GM12878 (cell line): Measurements from ENCODE around the gene ABCB8. TPM values are rescaled to one million over a fixed set of nuclear protein-coding genes. Genes with fewer than 3 reads are reported as not detected.

Experiments
- ATAC-seq: fragments of 200-7000 bp; cut with Tn5 transposase; 3 replicates; pipeline ENCODE4 v1.9.1; 2020; ENCODE audit warnings: mild to moderate bottlenecking, moderate library complexity
- BruUV-seq: library from RNA; stranded (reverse); fragments of 400-500 nt; replicated peaks from 2 replicates; lab custom pipeline; 2021; lab: Mats Ljungman, UMichigan
- CTCF ChIA-PET: fragments of 300-600 bp; sonication (Branson Sonifier 250); formaldehyde crosslinking; extraction: SDS; loops from one replicate; lab custom pipeline; 2021; ENCODE audit warnings: inconsistent platforms; lab: Yijun Ruan, JAX
- POLR2A ChIA-PET: fragments of 350-600 bp; formaldehyde crosslinking; extraction: SDS; loops from one replicate; lab custom pipeline; 2021; ENCODE audit warnings: inconsistent platforms; lab: Charles Lee
- RAD21 ChIA-PET: fragments of 300-600 bp; sonication (Branson Sonifier 250); formaldehyde crosslinking; loops from one replicate; lab custom pipeline; 2023; ENCODE audit warnings: antibody characterized with exemption; ENCODE audit not compliant: unreplicated experiment; lab: Charles Lee
- SMC1A ChIA-PET: fragments of 300-600 bp; sonication (Branson Sonifier 250); formaldehyde crosslinking; loops from one replicate; lab custom pipeline; 2023; ENCODE audit not compliant: unreplicated experiment, uncharacterized antibody; lab: Charles Lee
- DNase-seq: peaks from one replicate; pipeline ENCODE4 v3.0.0-alpha.2; 2011; ENCODE audit warnings: low read depth, low spot score
- FAIRE-seq: peaks from 3 replicates; lab custom pipeline; 2011; peaks lifted over from hg19 to GRCh38; lab: Jason Lieb, UNC
- H2AFZ ChIP-seq: 2 replicates; pipeline ENCODE4 v1.6.0; 2011; ENCODE audit warnings: low read depth, low read length, control low read depth; ENCODE audit not compliant: control insufficient read depth
- H3K27ac ChIP-seq: 2 replicates; pipeline ENCODE4 v1.5.1; 2011; ENCODE audit warnings: control low read depth; ENCODE audit not compliant: control insufficient read depth, insufficient read depth
- H3K27me3 ChIP-seq, 2 experiments: replicated peaks in 1 of 2; 2 replicates each; pipeline versions ENCODE4 v1.6.0 to v1.6.1; 2011; ENCODE audit warnings: low read length in 1 of 2; ENCODE audit not compliant: control insufficient read depth in 2 of 2, insufficient read depth in 2 of 2
- H3K36me3 ChIP-seq, 2 experiments: 2 replicates each; pipeline ENCODE4 v1.5.1; 2011; ENCODE audit warnings: low read length in 1 of 2; ENCODE audit not compliant: control insufficient read depth in 2 of 2, insufficient read depth in 2 of 2
- H3K4me1 ChIP-seq: 2 replicates; pipeline ENCODE4 v1.6.1; 2011; ENCODE audit warnings: mild to moderate bottlenecking, low read length, moderate library complexity, mixed read lengths; ENCODE audit not compliant: control insufficient read depth, insufficient read depth
- H3K4me2 ChIP-seq: 2 replicates; pipeline ENCODE4 v1.6.0; 2011; ENCODE audit warnings: control low read depth; ENCODE audit not compliant: control insufficient read depth, insufficient read depth
- H3K4me3 ChIP-seq: fragments of 200-600 bp; sonication (generic); 2 replicates; pipeline ENCODE4 v1.5.1; 2016
- H3K79me2 ChIP-seq: 2 replicates; pipeline ENCODE4 v1.6.0; 2011; ENCODE audit warnings: low read length; ENCODE audit not compliant: control insufficient read depth, insufficient read depth
- H3K9ac ChIP-seq: 2 replicates; pipeline ENCODE4 v1.8.0; 2011; ENCODE audit warnings: low read length, control low read depth, mixed read lengths; ENCODE audit not compliant: control insufficient read depth, insufficient read depth
- H3K9me3 ChIP-seq: replicated peaks from 3 replicates; pipeline ENCODE4 v1.5.1; 2011; ENCODE audit warnings: mild to moderate bottlenecking, low read length; ENCODE audit not compliant: control insufficient read depth, insufficient read depth
- H4K20me1 ChIP-seq: 2 replicates; pipeline ENCODE4 v1.6.0; 2011; ENCODE audit not compliant: control insufficient read depth, insufficient read depth
- CBFB ChIP-seq: IDR thresholded peaks from 2 replicates; pipeline ENCODE4 v1.6.1; 2016; ENCODE audit warnings: antibody characterized with exemption, low read depth
- ETV6 ChIP-seq, 2 experiments: fragments of 450-650 bp in 1 of 2; IDR thresholded peaks in 1 of 2; conservative IDR thresholded peaks in 1 of 2; 2 replicates each; pipeline ENCODE4 v1.6.1; 2014; ENCODE audit warnings: antibody characterized with exemption in 1 of 2, borderline replicate concordance in 1 of 2, low read depth in 1 of 2, mild to moderate bottlenecking in 1 of 2, moderate library complexity in 1 of 2
- FOXK2 ChIP-seq: fragments of 450-650 bp; IDR thresholded peaks from 2 replicates; pipeline ENCODE4 v1.6.1; 2017; ENCODE audit warnings: mild to moderate bottlenecking, moderate library complexity
- GATAD2B ChIP-seq: fragments of 450-650 bp; conservative IDR thresholded peaks from 2 replicates; pipeline ENCODE4 v1.6.1; 2017; ENCODE audit warnings: low read depth, mild to moderate bottlenecking, moderate library complexity
- HDAC6 ChIP-seq: fragments of 200-600 bp; sonication (generic); IDR thresholded peaks from one replicate; pipeline ENCODE4 v1.8.0; 2017; ENCODE audit warnings: antibody characterized with exemption; ENCODE audit not compliant: unreplicated experiment
- JUNB ChIP-seq: IDR thresholded peaks from 2 replicates; pipeline ENCODE4 v1.6.1; 2016; ENCODE audit warnings: antibody characterized with exemption, mild to moderate bottlenecking
- MEF2B ChIP-seq: fragments of 450-650 bp; IDR thresholded peaks from 2 replicates; pipeline ENCODE4 v1.6.1; 2018; ENCODE audit warnings: mild to moderate bottlenecking, moderate library complexity; ENCODE audit not compliant: partially characterized antibody, poor library complexity, severe bottlenecking
- NFYB ChIP-seq: IDR thresholded peaks from 2 replicates; pipeline ENCODE4 v1.6.1; 2011; ENCODE audit warnings: low read depth, mild to moderate bottlenecking, low read length, improper control_type of control experiment, moderate library complexity; ENCODE audit not compliant: insufficient read depth
- NR2C1 ChIP-seq: fragments of 450-650 bp; IDR thresholded peaks from 2 replicates; pipeline ENCODE4 v1.6.1; 2017; ENCODE audit warnings: antibody characterized with exemption, mild to moderate bottlenecking, moderate library complexity
- POU2F2 ChIP-seq: IDR thresholded peaks from 3 replicates; pipeline ENCODE4 v1.6.1; 2011; ENCODE audit warnings: low read depth, mild to moderate bottlenecking, low read length, borderline replicate concordance
- RFX5 ChIP-seq: IDR thresholded peaks from 2 replicates; pipeline ENCODE4 v1.6.1; 2011; ENCODE audit warnings: low read depth, low read length, improper control_type of control experiment
- SMAD1 ChIP-seq: fragments of 450-650 bp; IDR thresholded peaks from 2 replicates; pipeline ENCODE4 v1.6.1; 2018; ENCODE audit warnings: mild to moderate bottlenecking, low read depth; ENCODE audit not compliant: partially characterized antibody
- SMAD5 ChIP-seq: IDR thresholded peaks from 2 replicates; pipeline ENCODE4 v1.6.1; 2016; ENCODE audit warnings: antibody characterized with exemption, low read depth
- SMARCA5 ChIP-seq: fragments of 450-650 bp; IDR thresholded peaks from 2 replicates; pipeline ENCODE4 v1.6.1; 2017; ENCODE audit warnings: mild to moderate bottlenecking
- SP1 ChIP-seq: IDR thresholded peaks from one replicate; pipeline ENCODE4 v1.6.1; 2011; ENCODE audit warnings: low read depth, low read length
- TCF3 ChIP-seq: IDR thresholded peaks from 2 replicates; pipeline ENCODE4 v1.6.1; 2012; ENCODE audit warnings: low read depth, mild to moderate bottlenecking, low read length, borderline replicate concordance; ENCODE audit not compliant: insufficient read depth
- ZNF687 ChIP-seq: fragments of 450-650 bp; IDR thresholded peaks from 2 replicates; pipeline ENCODE4 v1.6.1; 2017; ENCODE audit warnings: mild to moderate bottlenecking, moderate library complexity
- ZSCAN29 ChIP-seq: fragments of 450-650 bp; IDR thresholded peaks from 2 replicates; pipeline ENCODE4 v1.6.1; 2017; ENCODE audit warnings: mild to moderate bottlenecking, moderate library complexity
- WGBS: methylation state at CpG from one replicate; pipeline ENCODE4 v1.1.6; 2016; ENCODE audit warnings: low lambda C conversion rate; ENCODE audit not compliant: insufficient replicate concordance, insufficient coverage; ENCODE audit errors: missing lambda C conversion rate; 5-methylcytosine and 5-hydroxymethylcytosine counted together
- in situ Hi-C: fragments of 300-500 bp; cut with MboI; formaldehyde crosslinking; loops from 9 replicates; pipeline ENCODE4 v1.14.3; 2018; ENCODE audit warnings: mixed read lengths
- intact Hi-C: fragments of 100-400 bp; cut with micrococcal nuclease; formaldehyde crosslinking; loops from one replicate; pipeline ENCODE4 v1.14.2; 2022; ENCODE audit not compliant: unreplicated experiment
- polyA plus RNA-seq, 11 experiments: library from polyadenylated mRNA; depleted of rRNA in 4 of 11; unstranded in 6 of 11; stranded (reverse) in 5 of 11; fragments of >200 nt; fragmentation: Nextera tagmentation in 4 of 11; fragmentation: Illumina TruSeq in 1 of 11; extraction: Ambion mirVana in 4 of 11; extraction: Trizol in 1 of 11; gene quantifications; 1 replicate in 1 of 11; 2 replicates in 10 of 11; pipeline versions ENCODE4 v1.2.1 to v1.2.3, GENCODE V29; 2011 to 2016; ENCODE audit warnings: inconsistent platforms in 2 of 11, missing spikeins in 2 of 11, low read depth in 1 of 11
- total RNA-seq, 4 experiments: library from RNA; depleted of rRNA in 3 of 4; stranded (reverse); fragments of >200 nt in 3 of 4; fragmentation: Illumina TruSeq in 1 of 4; extraction: Trizol in 1 of 4; gene quantifications; 2 replicates each; pipeline versions ENCODE4 v1.2.1 to v1.2.3, GENCODE V29; 2013 to 2021

The ABCB8 gene
- total and polyA plus RNA-seq, 10 of the 15 experiments (the other 5 are each of a cell fraction or from before 2014, with no cell fraction given) = 0.77 to 34.8 (median 18.9) TPM

GRCh38 chr7:151091431-151091830 is 63.2 kb downstream of the ABCB8 start (continued):
- no peak for TF ChIP-seq ZNF687

- Histone ChIP-seq H3K4me2 (no peak overlapping the region), H4K20me1 (no peaks in the 10 kb centered on the region; the same call in 1 of the 2 replicates), H3K27me3 (no peaks in the 10 kb centered on the region), H3K9ac (no peak overlapping the region), H3K4me1 (peaks cover 13% of the 10 kb centered on the region), H3K9me3 (no peaks in the 10 kb centered on the region), H2AFZ (no peak overlapping the region), H3K36me3 (peaks cover 0 to 5% of the 10 kb centered on the region in 2 experiments; a peak in 2 of 4 replicates), H3K27ac (no peak overlapping the region), H3K4me3 (no peak overlapping the region), H3K79me2 (peaks cover 75% of the 10 kb centered on the region)
- ChIA-PET CTCF (interaction anchor here (1.5 to 3.4 kb wide), 2 partner anchors 14 to 18 kb away, joined by 4 to 19 read pairs; no protein-coding TSS in a partner anchor), RAD21 (no interaction called here), SMC1A (no interaction called here), POLR2A (no interaction called here)
- FAIRE-seq = no peak
- no TSS peak for BruUV-seq
- ATAC-seq = no peak
- intact Hi-C loops (no loop called here), in situ Hi-C loops (no loop called here)
- 84% methylated on average over 14 of the region's 14 CpGs for WGBS
- TF ChIP-seq ZSCAN29 = no peak
- no peak for TF ChIP-seq POU2F2
- TF ChIP-seq FOXK2 = no peak
- TF ChIP-seq MEF2B = no peak
- no peak for TF ChIP-seq SMARCA5
- no peak for TF ChIP-seq TCF3
- TF ChIP-seq CBFB = no peak
- no peak for TF ChIP-seq HDAC6
- no peak for TF ChIP-seq ETV6 (conservative IDR thresholded peaks at IDR 0.05 in 1 of 2, IDR thresholded peaks at IDR 0.05 in 1 of 2; ENCODE audit: borderline replicate concordance in 1 of 2, low read depth in 1 of 2)
- no peak for TF ChIP-seq SMAD5
- no peak for TF ChIP-seq NR2C1
- TF ChIP-seq NFYB = no peak
- no peak for TF ChIP-seq GATAD2B
- no peak for TF ChIP-seq RFX5
- no peak for TF ChIP-seq SMAD1
- TF ChIP-seq JUNB = no peak
- no peak for TF ChIP-seq SP1
- no peak for DNase-seq
These were observed 63.7 kb downstream of the ABCB8 start for GRCh38 chr7:151091988-151092387.
